ENCODE results near the gene FNDC3B. TPM values are rescaled to one million over a fixed set of nuclear protein-coding genes. Genes with fewer than 3 reads are reported as not detected.

Gene FNDC3B
- total RNA-seq, 1 donor: 139 TPM

- peak overlapping the region; percentile 83 for H3K4me3 ChIP-seq (ENCODE audit: low read depth, low read length)
- TF ChIP-seq CTCF (IDR thresholded peaks at IDR 0.05; ENCODE audit: insufficient read depth, low read length): no peak
- peak; percentile 77 for DNase-seq (ENCODE audit: low read depth)
Observed at GRCh38 chr3:172040981-172041963, 1.9 kb downstream of the FNDC3B start.

- TF ChIP-seq CTCF (IDR thresholded peaks at IDR 0.05; ENCODE audit: insufficient read depth, low read length): no peak
- peak overlapping the region; percentile 83 for H3K4me3 ChIP-seq (ENCODE audit: low read depth, low read length)
- DNase-seq (ENCODE audit: low read depth): peak; percentile 67
Observed at GRCh38 chr3:172042136-172042662, 2.8 kb downstream of the FNDC3B start.

- peak; percentile 76 for DNase-seq (ENCODE audit: low read depth)
- H3K4me3 ChIP-seq (ENCODE audit: low read depth, low read length): peak overlapping the region; percentile 83
Observed at GRCh38 chr3:172042663-172043179, 3.3 kb downstream of the FNDC3B start.

- H3K4me3 ChIP-seq (ENCODE audit: low read depth, low read length): peak overlapping the region; percentile 48
- no peak for TF ChIP-seq CTCF (IDR thresholded peaks at IDR 0.05; ENCODE audit: insufficient read depth, low read length)
- DNase-seq (ENCODE audit: low read depth): no peak
Observed at GRCh38 chr3:172043233-172043632, 3.9 kb downstream of the FNDC3B start.

- H3K4me3 ChIP-seq (ENCODE audit: low read depth, low read length): peak overlapping the region; percentile 48
- TF ChIP-seq CTCF (IDR thresholded peaks at IDR 0.05; ENCODE audit: insufficient read depth, low read length): no peak
- DNase-seq (ENCODE audit: low read depth): no peak
Observed at GRCh38 chr3:172043766-172044165, 4.4 kb downstream of the FNDC3B start.

- DNase-seq (ENCODE audit: low read depth): peak; percentile 35
- H3K4me3 ChIP-seq (ENCODE audit: low read depth, low read length): peak overlapping the region; percentile 23
- no peak for TF ChIP-seq CTCF (IDR thresholded peaks at IDR 0.05; ENCODE audit: insufficient read depth, low read length)
Observed at GRCh38 chr3:172044833-172045585, 5.6 kb downstream of the FNDC3B start.

All from fibroblast of the aortic adventitia (primary cell).